Inferior parietal cortex (tissue), 1 donor: ENCODE measurements around the gene FMNL2.
"Not testable (repeated sequence)": the region's sequence is repeated elsewhere in the genome, so short reads cannot be mapped to it uniquely, and the experiment has no call there.

Experiments used
- DNase-seq: peaks from one replicate; pipeline ENCODE4 v3.0.0-alpha.2; 2016; ENCODE audit errors: extremely low spot score

Gene FMNL2

DNA sequence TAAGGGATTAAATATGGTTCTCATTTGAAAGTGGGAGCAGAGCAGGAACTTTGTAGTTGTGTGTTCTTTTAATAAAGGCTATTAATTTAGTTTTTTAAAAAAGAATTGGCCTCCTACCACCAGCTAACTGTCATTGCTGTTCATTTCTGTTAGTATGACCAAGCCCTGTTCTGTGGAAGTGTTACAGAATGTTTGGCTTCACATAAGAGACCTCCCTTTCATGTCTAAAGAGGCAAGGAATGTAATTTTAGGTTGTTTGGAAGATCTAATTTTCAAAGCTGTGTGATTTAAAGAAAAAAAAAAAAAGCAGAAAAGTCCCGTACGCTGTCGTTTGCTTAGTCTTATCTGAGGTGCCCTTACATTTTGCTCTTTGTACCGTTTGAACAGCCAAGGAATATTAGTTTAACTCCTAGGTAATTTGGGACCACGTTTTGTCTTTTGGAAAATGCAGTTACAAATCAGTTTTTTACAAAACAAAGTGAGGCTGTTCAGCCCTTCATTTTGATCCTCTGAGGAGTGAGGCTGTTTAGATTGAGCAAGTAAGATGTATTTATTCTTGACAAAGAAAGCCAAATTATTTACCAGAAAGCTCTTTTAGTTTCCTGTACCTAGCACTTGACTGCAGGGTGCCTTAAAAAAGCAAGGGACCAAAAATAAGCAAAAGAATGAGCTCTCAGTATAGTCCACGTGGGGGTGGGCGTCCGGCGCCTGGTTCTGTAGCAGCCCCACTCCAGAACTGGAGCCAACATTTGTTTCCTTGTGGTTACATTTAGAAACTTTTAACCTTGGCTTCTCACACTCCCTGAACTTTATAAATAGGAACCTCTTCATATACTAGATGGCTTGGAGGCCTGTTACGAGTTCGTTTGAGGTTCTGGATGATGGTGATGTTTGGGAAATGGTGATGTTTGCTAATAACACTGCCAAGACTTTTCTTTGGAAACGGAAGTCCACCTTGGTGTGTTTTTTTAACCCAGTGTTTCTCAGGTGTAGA, 136.2 kb downstream of the FMNL2 start:
- no peak for DNase-seq

DNA sequence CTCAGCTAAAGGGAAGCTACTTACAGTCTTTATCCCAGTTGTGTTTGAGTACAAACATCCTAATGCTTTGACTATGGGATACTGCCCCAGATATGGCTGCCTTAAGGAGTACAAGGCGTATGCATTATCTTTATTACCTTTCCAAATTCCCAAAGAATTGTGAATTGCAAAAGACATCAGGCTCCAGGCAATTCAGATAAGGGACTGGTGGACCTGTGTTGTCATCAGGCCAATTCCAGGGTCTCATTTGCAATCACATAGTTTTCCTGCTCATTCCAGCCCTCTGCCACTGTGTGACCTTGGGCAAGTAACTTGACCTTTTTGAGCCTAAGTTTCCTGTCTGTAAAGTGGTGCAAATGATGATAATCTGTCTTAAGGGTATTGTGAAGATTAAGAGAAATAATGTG, 137.5 kb downstream of the FMNL2 start:
- DNase-seq: no peak

DNA sequence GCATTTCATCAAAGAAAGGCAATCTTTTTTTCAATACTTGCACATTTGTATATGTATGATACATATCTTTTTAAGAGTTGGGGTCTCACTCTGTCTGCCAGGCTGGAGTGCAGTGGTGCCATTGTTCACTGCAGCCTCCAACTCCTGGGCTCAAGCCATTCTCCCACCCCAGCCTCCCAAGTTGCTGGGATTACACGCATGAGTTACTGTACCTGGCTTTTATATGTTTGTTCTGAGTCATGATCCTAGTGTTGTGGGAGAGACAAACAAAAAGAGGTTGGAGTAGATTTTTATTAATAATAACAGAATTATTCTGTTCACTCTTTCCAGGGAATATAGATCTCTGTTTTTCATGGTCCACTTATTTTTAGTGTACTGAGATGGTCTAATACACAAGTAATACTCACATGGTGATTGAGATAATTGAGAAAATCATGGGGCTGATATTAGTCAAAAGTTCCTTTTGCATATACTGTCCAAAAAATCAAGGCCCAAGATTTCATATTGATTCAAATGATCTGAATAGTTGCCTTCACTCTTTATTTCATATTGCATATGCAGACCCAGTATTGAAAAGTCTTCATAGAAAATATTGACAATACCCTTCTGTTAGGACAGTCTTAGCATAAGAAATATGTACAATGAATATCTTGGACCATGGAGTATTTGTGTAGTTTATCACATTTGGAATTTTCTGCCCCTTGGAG, 138.3 kb downstream of the FMNL2 start:
- DNase-seq: no peak

DNA sequence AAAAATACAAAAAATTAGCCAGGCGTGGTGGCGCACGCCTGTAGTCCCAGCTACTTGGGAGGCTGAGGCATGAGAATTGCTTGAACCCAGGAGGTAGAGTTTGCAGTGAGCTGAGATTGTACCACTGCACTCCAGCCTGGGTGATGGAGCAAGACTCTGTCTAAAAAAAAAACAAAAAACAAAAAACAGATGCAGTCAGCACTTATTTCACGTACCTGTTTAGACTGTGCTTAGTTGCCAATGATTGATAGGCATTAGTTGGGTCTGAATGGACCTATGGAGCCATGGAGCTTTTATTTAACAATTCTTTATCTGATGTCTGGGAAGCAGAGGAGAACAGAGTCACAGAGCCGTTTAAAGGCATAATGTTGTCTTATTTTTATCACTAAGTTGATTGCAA, 139.5 kb downstream of the FMNL2 start:
- DNase-seq: not testable (repeated sequence)

DNA sequence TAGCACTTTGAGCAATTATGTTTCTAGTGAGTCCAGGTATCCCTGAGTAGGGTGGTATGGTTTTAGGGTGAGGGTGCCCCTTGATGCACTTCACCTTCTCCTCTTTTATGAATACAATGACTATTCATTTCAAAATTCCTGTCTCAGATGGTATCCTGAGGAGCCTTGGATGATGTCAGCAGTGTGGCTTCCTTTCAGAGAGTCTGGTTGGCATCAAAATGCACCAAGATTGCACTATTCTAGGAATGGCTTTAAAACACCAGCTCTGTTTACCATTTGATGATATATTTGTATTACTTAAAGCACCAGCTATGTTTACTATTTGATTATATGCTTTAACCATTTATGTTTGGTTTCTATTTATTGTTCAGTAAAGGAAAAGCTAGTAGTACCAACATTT, 141.0 kb downstream of the FMNL2 start:
- no peak for DNase-seq

DNA sequence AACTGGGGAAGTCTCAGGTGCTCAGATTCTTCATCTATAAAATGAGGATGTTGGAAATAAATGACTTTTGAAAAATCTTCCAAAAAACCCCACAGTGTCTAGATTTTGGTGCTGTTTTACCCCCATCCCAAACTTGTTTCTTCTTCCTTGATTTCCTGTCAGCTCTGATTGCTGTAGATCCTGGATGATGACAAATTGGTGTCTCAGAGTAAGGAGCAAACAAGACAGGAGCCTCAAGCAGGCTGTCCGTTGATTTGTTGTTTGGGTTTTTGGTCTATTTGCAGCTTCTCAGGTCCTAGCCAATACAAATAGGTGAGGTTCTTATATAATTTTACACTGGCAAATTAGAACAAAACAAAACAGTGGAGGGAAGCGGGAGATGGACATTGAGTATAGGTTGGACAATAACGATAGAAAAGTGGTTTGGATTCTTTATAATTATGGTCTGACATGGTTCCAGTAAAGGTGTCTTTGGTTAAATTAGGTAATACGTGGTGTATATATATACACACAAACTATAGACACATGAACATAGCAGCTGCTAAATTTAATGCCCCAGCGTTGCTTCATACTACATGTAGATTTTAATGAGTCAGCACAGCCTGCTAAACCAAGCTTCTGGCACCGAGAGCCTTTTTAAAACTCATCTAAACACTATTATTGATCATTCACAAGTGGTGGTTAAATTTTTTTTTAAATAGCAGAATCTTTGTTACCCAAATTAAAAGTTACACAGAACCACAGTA, 142.5 kb downstream of the FMNL2 start:
- DNase-seq: no peak

DNA sequence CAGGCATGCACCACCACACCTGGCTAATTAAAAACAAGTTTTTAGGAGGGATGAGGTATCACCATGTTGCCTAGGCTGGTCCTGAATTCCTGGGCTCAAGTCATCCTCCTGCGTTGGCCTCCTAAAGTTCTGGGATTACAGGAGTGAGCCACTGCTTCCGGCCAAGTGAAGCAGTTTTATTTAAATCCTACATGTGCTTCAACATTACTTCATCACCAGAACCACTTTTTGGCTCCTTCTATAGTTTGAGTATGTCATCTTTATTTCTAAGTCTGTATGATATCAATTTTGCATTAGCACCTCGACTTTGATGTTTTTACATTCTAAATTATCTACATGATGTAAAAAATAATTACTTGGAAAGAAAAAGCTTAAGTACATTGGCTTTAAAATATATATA, 144.3 kb downstream of the FMNL2 start:
- DNase-seq: no peak

DNA sequence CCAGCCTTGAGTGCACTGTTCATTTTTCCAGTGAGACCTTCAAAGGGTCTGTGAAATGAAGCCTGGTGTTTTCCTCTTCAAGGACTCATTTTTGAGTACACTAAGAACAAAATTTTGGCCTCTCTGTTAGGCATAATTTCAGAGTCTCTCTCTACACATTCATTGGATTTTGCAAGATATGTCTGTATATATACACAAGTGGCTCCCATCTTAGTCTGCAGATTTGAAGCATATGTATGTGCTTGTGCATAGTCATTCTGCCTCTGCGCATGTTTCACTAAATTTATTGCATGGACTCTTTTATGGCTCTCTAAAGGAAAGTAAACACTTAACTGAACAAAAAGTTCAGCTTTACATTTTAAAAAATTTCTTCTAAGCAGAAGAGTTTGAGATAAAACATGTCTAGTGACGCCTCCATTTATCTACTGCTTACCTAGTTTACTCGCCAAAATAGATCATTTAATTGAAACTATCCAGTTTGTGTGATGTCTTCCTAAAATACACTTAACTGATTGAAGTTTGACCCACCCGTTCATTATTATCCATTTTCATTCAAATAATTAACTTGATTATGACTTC, 145.9 kb downstream of the FMNL2 start:
- DNase-seq: no peak

DNA sequence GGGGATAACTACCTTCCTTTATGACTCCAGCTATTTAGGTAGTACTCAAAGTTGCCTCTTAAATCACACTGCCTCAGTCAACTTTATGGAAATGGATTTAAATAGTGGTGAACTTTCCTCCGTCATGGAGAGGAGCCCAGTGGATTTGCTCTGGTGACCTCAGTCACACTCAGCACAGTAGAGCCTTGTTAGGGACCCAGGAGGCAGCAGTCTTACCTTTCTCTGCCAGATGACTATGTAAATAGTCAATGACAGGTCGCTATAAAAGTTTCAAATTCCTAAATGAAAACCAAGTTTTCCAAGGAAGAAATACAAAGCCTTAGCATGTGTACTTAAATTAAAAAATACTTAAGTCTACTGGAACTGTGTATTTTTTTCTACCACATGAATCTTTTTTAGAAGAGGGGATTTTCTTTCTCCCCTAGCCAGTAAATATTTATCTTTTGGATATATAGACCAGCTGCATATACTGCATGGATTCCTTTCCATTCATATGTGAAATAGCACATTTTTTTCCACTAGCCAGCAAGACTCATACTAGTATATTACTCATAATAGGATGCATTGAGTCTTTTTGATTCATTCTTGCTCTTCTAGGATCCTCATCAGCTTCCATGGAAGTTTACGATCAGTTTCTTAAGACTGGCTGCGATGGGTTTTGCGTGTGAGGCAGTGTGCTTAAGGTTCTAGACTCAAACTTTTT, 147.1 kb downstream of the FMNL2 start:
- no peak for DNase-seq

DNA sequence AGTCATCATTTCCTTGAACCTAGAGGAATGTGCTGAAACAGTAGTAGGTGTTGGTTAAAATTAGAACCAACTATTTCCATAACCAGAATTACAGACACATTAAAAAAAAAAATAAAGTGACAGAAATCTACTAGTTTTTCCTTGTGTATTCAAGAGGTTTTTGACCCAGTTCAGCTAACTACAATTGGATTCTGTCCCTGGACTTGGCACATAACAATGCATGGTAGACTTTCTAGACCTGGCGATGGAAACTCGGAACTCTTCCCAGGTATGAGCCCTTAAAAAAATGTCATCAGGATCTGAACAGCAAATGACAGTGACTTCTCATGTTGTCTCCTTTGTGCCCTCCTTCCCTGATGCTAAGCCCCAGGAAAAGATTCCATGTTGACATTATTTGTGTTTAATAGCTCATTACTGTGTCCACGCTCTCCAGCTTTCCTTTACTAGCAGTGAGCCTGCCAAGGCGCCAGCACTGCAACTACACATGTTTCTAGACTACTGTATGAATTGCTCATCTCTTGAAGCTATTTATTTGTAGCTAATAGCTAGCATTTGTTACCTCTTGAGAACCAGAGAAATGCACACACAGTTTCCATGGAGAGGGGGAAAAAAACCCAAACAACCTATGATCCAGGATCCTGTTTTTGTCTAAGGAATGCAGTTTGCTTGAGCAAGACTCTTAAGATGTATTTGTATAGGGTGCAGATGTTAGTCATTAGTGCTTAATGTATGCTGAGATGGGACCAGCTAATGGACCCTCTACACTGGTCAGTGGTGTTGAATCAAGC, 148.5 kb downstream of the FMNL2 start:
- no peak for DNase-seq

DNA sequence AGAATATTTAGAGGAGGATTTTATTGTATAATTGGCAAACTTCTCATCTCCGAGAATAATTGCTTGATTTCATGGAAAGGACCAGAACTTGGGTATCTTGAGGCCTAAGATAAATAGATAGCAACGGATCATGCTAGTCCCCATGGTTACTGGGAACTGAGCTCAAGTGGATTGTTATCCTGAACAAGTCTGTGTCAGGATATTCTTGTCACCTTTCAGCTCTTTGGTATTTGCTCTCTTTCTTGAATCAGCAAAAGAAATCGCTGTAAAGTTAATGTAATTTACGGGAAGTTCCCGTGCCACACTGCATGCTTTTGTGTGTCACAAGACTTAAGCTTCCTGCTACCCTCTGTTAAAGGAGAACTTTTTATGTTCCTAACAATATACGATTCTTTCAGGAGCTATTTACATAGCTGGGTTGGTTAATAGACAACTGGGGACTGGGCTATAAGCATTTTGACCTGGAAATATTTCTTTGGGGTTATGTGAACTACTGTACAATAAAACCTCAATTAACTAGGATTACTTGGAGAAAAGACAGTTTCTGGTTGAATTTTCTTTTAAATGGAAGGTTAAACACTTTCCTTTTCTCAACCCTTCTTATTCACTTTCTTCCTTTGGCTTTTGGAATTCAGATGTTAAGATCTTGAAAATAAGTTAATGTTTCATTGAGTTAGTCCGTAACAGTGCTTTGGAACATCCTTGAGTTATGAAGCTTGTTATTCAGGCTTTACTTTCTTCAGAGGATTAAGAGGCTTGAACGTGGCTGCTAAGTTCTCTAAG, 151.2 kb downstream of the FMNL2 start:
- DNase-seq: peak; percentile 66

DNA sequence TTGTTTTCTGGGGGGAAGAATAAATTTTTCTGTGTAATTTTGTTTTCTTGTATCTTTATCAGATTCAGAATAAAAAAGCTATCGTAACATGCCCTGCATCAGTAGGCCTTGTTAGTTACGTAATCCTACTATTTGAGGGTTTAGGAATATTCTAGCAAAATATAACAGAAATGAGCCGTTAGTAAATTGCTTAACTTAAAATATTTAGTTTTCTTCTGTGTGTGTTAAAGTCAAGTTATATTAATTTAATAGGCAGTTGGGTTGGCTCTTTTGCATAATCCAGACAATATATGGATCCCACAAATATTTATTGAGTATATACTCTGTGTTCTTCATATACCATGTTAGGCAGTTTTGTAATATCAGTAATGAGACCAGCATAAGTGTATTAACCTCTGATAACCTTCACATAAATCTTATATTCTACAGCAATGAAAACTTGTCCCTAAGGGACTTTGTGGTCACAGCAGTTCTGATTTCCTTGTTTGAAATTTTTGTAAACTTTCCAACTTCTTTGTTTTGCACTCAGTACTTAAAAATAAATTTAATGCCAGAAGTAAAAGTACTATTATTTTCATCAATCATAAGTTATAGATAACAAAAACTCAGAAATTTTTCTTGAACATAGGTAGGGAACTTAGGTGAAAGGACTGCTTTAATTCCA, 151.9 kb downstream of the FMNL2 start:
- no peak for DNase-seq

DNA sequence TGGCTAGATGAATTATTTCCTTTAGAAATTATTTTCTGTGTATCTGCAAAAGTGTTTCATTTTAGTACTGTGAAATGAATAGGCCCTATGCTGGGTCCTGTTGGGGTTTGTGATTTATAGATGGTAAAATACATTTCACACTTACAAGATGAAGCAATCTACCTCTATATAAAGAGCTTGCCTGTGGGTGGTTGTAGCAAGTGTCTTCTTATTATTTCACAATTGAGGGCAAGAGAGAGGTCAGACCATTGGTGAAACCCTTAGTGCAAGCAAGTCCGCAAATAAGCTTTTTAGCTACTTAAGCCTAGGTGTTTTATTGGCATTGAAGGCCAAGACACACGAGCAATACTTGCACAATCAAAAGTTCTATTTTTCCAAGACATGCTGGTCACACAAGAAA, 153.1 kb downstream of the FMNL2 start:
- DNase-seq: no peak

DNA sequence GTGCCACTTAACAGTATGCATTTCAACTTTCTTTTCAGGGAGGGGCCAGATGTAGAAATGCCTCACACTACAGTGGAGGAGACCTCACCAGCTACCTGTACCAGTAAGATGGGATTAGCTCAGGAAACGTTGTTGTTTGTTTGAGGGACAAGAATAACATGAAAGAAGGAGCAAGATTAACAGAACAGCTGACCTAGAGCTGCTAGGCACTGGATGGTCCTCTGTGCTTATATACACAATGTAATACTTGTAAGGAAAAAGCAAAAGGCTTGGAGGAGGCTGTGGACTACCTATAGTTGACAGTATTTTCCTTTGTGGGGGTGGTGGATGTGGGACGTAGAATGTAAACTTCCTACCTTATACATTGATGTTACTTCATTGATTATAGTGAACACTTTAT, 154.4 kb downstream of the FMNL2 start:
- DNase-seq: no peak

DNA sequence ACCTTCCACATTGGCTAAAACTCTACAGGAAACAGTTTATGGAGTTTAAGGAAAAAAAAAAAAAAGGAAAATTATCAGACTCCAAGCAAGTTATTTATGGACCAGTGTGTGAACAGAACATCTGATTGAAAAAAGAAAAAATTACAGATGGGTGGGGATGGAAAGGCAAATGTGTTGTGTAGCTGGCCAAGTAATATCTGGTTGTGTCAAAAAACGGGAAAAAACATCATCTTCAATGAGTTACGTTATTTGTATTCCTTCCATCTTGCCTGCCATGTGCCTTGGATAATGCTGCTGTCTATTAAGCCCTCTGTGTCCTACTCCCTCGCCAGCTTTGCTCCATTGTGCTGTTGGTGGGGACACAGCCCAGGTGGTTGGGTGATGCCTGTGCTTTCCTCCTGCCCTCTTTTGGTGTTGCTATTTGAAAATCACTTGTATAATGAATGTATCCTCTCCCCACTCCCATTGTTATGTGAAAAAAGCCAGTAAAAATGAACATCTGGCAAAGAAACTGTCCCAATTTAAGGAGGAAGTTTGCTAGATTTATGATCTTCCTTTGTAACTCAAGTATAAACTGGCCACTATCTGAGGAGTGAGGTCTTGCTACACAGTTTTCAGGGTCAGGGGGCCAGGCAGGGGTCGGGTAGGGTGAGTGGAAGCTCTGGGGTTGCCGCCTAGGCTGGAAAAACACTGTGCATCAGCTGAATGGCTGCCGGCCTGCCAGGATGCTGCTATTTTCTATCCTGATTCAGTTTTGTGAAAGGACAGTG, 155.9 kb downstream of the FMNL2 start:
- DNase-seq: no peak

DNA sequence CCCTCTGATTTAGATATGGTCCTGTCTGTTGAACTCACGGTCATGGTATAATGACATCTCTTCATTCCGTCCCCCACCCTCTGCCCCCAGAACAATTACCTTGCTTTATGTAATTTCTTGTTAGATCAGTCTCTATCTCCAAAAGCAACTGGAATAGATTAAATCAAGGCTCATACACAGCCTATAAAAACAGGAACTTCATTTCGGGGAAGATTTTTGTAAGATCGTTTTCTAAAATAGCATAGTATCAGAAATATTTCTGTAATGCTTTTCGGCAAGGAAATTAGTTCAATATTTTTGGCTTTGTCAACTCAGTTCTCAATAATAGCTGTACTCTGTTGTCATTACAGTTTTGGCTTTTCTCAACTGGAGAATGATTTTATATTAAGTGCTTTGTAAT, 157.2 kb downstream of the FMNL2 start:
- no peak for DNase-seq

DNA sequence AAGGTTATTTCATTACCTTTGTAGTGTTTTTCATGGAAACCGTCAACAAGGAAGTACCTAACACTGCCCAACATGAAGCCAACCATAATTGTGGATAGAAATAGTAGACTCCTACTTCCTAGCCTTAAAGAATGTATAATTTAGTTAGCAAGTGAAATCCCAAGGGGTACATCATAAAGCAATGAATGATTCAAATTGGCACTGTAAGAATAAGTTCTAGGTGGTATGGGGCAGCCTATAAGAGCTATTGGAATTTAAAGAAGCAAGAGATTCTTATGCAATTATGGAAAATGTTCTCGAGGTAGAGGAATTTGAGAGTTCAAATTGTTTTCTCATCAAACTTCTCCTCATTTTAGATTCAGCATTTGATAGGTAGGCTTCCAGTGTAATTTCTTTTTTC, 157.9 kb downstream of the FMNL2 start:
- DNase-seq: no peak

DNA sequence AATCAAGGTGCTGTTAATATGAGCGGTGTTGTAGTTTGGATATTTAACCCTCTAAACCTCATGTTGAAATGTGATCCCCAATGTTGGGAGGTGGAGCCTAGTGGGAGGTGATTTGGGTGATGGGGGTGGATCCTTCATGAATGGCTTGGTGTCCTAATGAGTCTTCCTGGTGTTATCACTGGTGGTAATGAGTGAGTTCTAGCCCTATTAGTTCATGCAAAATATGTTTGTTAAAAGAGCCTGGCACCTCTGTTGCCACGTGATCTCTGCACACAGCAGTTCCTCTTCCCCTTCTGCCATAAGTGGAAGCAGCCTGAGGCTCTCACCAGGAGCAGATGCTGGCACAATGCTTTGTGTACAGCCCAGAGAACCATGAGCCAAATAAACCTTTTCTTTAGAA, 158.4 kb downstream of the FMNL2 start:
- DNase-seq: no peak
